HG03196 (cell line): ENCODE results near the gene RUFY1.

ENCODE experiments used
- ATAC-seq: cut with Tn5 transposase; IDR thresholded peaks from one replicate; pipeline ENCODE4 v1.9.1; 2021; ENCODE audit not compliant: unreplicated experiment

The RUFY1 gene

GRCh38 chr5:179658179-179658856 lies 108.0 kb downstream of the RUFY1 start:
- ATAC-seq = peak; percentile 40
